Activated CD4-positive, alpha-beta T cell treated with anti-CD3 and anti-CD28 coated beads for 4 hours (primary cell): ENCODE measurements around the gene TRIM66.
A peak's percentile ranks its signal among the peaks of the same experiment; 100 is the strongest.
"Not testable (repeated sequence)": the region's sequence is repeated elsewhere in the genome, so short reads cannot be mapped to it uniquely, and the experiment has no call there.

Source experiments
- DNase-seq, 2 donors: peaks; one replicate each; pipeline ENCODE4 v3.0.0-alpha.2; 2020

TRIM66 gene

GRCh38 chr11:8689726-8690255 is 7.3 kb upstream of the TRIM66 start:
- DNase-seq: no peak

DNA sequence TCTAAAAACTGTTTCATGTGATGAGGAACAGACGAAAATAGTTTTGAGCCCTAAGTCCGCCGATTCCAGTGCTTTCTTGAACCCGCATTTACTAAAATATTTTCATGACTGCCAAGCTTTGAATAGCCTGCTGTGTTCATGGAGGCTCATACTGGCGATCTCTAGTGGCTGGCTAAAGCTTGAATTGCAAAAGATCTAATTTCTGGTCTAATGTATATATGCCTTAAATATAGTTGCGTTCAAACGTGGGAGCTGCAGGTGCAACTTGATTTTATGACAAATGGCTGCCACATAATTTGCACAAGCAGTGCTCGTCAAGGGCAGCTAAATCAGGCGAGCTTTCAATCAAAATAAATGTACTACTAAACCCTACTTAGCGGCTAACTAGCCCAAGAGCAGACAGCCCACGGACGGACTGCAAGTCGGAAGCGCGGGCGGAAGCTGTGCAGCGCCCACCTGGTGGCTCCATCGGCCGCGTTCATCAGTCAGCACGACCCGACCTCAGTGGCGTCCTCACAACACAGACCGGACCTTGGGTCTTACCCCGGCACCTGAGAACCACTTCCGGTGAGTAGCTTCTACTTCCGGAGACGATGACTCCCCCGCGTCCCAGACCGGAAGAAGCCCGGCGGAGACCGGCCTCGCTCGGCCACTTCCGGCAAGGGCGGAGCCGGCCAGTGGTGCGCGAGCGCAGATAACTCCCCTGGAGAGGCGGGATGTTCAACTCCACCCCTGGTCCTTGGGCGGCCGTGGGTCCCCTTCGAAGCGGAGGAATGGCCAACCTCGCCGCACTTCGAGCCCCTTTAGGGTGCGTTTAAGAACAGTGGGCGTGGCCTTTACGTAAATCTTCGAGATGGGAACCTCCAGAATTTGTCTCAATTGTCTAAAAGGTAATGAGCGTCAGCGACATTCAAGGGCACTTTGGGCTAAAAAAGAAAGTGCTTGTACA is 6.2 kb upstream of the TRIM66 start:
- peak; percentile 69 to 76 for DNase-seq

- no peak for DNase-seq
These were observed 3.9 kb upstream of the TRIM66 start for GRCh38 chr11:8686325-8686724.

- no peak for DNase-seq
These were observed 3.4 kb upstream of the TRIM66 start for GRCh38 chr11:8685820-8686219.

- no peak for DNase-seq
These were observed 2.8 kb upstream of the TRIM66 start for GRCh38 chr11:8685306-8685705.

DNA sequence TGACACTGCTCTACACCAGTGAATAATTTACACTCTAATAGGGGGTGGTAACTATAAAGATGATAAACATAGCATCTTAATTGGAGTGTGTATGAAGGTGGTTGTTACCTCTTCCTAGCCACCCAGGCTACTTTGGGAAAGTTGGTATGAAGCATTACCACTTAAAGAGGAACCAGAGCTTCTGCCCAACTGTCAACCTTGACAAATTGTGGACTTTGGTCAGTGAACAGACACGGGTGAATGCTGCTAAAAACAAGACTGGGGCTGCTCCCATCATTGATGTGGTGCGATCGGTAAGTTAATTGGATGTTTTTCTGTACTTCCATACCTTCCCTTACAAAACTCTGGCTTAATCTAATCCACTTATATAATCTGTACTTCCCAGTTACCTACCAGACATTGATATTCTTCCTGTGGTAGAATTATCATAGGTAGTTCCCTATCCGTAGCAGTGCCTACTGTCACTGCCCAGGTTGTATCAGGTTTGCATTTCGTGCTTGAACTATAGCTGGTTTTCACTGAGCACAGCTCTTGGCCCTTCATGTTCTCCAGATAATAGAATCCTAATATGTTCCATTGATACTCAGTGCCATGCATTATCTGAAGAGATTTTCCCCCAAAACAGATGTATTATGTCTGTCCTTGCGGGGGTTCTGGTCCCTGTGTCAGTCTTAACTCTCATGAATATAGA is 2.3 kb upstream of the TRIM66 start:
- DNase-seq: no peak

DNA sequence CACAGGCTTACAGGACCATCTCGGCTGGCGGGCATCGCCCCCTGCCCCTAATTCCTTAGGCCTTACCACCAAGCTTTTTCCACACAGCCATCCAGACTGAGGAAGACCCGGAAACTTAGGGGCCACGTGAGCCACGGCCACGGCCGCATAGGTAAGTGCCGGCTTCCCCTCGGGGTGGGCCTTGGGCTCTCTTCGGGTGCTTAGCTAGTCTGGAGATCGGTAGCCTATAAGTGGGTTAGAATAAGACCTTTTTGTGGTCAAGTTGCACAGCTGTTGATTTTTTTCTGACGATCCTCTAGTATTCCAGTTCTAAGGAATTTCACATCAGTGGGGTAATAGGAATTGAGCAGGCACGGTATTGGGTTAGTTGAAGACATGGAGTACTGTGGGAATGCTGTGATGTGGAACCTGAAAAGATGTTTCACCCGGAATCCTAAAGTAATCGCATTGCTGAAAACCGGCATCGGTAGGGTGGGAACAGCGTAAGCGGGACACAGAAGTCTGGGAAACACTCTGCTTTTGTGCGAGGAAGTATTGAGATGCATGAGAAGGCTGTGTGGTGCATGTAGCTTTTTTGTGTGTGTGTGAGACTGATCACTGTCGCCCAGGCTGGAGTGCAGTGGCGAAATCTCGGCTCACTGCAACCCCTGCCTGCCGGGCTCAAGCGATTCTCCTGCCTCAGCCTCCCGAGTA is 796 bp upstream of the TRIM66 start:
- DNase-seq: no peak

- no peak for DNase-seq
These were observed 595 bp downstream of the TRIM66 start for GRCh38 chr11:8681837-8682302.

DNA sequence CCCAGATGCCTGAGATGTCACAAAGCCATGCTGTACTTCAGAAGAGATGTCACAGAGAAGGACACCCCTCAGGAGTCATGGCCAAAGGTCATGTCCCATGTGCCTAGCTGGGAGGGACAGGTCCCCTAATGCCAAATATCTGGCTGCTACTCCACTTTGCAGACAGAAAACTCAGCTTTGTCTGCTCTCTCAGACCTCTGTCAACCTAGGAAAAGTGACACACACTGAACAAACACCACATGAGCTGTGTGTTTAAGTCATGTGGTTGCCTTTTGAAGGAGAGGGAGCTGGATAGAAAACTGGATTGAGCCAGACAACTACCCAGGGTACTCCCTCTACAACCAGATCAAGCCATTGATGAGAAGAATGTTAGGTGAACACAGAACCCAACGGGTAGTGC is 3.5 kb downstream of the TRIM66 start:
- DNase-seq: no peak

- no peak for DNase-seq
These were observed 6.0 kb downstream of the TRIM66 start for GRCh38 chr11:8676458-8676857.

GRCh38 chr11:8674859-8675258 is 7.6 kb downstream of the TRIM66 start:
- no peak for DNase-seq

DNA sequence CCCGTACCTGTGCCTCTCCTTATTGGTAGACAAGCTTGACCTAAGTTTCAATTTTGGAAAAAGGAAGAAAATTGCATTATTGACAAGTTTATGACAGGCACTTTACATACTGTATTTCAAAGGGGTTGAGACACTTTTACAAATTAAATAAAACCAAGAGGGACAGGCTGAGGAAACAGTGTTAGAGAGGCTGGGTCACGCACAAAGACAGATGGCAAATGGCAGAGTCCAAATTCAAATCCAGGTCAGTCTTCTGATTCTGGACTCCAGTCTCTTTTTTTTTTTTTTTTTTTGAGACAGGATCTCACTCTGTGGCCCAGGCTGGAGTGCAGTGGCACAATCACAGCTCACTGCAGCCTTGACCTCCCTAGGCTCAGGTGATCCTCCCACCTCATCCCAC is 10.1 kb downstream of the TRIM66 start:
- DNase-seq: no peak

GRCh38 chr11:8671651-8672062 is 10.8 kb downstream of the TRIM66 start:
- DNase-seq: no peak

- DNase-seq: no peak
These were observed 11.3 kb downstream of the TRIM66 start for GRCh38 chr11:8671193-8671612.

GRCh38 chr11:8670081-8670480 is 12.4 kb downstream of the TRIM66 start:
- DNase-seq: not testable (repeated sequence)

DNA sequence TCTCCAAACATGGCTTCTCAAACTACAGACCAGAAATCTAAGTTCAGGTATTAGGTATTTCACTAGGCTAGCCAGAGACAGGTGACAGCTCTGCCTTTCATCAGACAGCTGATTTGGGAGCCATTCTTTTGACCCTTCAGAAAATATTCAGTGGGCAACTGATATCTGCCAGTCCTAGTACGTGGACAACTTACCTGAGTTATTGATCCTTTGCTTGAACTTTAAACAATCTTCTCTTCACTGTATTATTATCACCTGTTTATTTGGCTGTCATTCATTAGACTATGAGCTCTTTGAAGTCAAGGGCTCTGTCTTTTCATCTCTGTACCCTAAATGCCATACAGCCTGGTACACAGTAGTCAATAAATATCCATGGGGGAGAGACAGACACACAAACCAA is 17.2 kb downstream of the TRIM66 start:
- DNase-seq: no peak

- DNase-seq: no peak
These were observed 21.3 kb downstream of the TRIM66 start for GRCh38 chr11:8661001-8661795.

- DNase-seq: no peak
These were observed 24.0 kb downstream of the TRIM66 start for GRCh38 chr11:8658321-8659057.

- no peak for DNase-seq
These were observed 26.2 kb downstream of the TRIM66 start for GRCh38 chr11:8656291-8656690.

DNA sequence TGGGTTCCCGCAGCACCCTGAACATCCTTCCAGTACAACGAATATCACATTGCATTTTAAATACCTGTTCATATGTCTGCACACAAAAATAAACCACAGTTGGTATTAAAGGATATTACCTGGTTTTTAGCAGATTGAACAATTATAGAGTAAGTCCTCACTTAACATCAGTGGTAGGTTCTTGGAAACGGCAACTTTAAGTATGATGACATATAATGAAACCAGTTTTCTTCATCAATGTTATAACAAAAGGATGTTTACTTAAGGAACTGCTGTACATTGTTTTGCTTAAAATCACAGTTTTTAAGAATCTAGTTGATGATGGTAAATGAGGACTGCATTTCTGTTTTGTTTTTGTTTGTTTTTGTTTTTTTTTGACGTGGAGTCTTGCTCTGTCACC is 28.0 kb downstream of the TRIM66 start:
- no peak for DNase-seq

DNA sequence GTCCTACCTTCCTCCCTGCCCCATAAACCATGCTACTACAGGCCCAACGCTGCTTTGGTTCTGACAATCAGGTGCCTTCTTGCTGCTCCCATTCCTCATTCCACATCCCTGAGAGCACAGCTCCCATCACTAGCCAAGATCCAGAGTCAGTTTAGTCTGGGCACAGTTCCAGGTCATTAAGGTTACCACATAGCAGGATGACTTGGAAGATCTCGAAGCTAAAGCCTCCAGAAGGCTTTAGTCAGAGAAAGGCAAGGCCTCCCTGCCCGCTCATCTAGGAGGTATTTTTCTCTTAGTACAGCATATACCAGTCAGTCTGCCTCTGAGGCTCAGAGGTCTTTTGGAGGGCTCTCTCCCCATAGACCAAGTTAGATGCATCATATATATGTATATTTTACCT is 30.3 kb downstream of the TRIM66 start:
- DNase-seq: no peak
